T-helper 22 cell (primary cell): ENCODE data around the gene SASH1.

Source experiments
- DNase-seq: peaks from one replicate; pipeline ENCODE4 v3.0.0-alpha.2; 2020; ENCODE audit warnings: low read depth

Gene SASH1

DNA sequence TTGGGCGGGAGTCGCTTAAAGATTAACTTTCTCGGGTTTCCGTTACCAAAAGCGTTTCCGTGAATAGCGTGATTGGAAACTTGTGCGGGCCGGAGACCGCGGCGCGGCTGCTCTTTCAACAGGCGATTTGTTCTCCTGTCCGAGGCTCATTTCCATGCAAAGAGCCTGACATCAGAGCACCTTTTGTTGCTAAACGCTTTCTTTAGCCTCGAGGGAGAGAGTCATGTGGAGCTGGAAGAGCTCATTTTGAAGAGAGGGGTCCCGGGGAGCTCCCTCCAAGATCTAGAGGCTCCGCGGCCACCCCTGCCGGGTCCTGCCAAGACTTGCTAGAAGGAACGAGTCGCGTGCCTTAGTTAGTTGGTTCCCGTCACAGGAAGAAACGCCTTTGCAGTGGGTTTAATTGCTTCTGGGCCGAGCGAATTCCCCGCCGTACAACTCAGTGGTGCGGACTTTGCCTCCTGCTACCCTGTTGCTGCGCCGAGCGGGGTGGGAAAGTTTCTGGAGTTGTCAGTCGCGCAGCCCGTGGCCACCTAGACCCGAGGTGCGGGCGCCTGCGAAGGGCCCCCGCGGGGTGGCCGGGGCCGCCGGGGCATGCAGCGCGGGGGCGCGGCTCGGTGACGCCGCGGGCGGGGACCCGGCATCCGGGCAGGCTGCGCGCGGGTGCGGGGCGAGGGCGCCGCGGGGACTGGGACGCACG lies at the start of gene SASH1:
SASH1 (plus strand) TSS at position 489 of the 697 bp plus-strand sequence. CDS start 230 bp downstream, outside the sequence.
- no peak for DNase-seq

GRCh38 chr6:148293181-148293995 lies 49.2 kb upstream of the SASH1 start:
- no peak for DNase-seq

DNA sequence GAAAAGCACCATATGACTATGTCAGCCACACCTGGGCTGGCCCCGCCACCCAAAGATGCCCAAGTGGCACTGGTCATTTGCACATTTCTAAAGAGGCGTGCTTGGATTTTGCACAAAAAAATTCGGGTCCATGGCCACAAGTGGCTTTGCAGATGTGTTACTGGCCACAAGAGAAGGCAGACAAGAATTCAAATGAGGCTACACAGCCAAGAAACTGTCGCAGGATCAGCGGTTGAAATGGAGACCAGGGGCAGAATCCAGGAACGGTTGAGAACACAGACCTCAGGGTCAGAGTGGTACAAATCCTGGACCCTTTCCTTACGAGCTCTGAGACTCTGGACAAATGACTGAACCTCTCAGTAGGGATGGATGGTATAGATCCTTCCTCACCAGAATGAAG lies 48.6 kb upstream of the SASH1 start:
- DNase-seq, result no peak

- DNase-seq, result no peak
These were observed 47.3 kb upstream of the SASH1 start for GRCh38 chr6:148295261-148295887.

DNA sequence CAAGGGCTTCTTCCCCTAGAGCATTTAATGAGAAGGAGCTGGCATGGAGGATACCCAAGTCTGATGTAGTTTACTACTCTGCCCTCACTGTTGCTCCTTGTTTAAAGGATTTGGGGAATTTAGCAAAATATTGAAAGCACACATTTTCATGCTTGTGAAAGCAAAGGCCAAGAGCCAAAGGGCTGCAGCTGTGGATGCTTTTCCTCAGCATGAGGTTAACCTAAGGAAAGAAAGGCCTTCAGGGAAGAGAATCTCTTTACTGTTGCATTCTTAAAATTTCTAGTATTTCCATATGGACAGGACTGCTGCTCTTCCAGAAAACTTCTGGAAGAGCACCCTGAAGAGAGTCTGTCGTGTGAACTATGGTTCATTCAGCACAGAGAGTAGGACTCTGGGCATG lies 45.9 kb upstream of the SASH1 start:
- DNase-seq, result no peak

DNA sequence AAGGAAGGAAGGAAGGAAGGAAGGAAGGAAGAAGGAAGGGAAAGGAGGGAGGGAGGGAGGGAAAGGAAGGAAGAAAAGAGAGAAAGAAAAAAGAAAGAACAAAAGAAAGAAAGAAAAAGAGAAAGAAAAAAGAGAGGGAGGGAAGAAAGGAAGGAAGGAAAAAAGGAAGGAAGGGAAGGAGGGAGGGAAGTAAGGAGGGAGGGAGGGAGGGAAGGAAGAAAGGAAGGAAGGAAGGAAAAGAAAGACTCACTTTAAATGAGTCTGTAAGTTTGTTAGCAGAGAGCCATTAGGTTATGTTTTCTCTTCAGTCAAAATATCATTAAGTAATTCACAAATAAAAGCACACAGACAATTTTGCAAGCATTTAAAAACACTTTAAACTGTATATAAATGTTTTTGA lies 44.0 kb upstream of the SASH1 start:
- no peak for DNase-seq

GRCh38 chr6:148303616-148304015 lies 39.0 kb upstream of the SASH1 start:
- no peak for DNase-seq

DNA sequence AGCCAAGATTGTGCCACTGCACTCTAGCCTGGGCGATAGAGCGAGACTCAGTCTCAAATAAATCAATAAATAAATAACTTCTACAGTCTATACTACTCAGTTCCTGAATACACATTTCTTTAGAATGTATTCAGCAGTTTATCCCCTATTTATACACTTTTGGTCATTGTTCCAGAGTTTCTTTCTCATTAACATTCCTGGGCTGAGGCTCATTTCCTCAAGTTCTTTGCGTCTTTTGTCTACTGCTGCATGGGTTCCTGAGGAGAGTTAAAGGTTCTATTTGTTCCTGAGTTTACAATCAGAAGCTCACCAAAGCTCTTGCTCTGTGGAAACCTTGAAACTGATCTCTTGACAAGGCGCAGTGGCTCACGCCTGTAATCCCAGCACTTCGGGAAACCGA lies 37.7 kb upstream of the SASH1 start:
- DNase-seq, result no peak

GRCh38 chr6:148306286-148306685 lies 36.4 kb upstream of the SASH1 start:
- no peak for DNase-seq

GRCh38 chr6:148307405-148307804 lies 35.2 kb upstream of the SASH1 start:
- DNase-seq, result no peak

DNA sequence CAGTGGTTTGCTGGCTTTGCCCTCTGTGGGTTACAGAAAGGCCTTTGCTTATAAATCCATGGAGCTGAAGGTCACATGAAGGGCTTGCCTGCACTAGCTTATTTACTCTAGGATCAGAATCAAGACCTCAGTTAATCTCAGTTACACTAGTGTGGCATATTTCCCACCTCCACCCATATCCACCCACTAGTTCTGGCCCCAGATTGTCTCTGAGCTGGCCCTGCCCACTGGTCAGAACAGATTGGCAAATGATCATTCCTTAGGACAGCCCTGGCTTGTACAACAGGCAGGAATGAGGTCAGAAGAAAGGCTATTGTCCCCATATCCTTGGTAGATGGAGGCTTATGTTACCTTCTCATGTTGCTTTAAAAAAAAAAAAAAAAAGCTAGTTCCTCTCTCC lies 33.3 kb upstream of the SASH1 start:
- no peak for DNase-seq

GRCh38 chr6:148311966-148312669 lies 30.5 kb upstream of the SASH1 start:
- DNase-seq, result no peak

- DNase-seq, result no peak
These were observed 29.1 kb upstream of the SASH1 start for GRCh38 chr6:148313488-148313887.

DNA sequence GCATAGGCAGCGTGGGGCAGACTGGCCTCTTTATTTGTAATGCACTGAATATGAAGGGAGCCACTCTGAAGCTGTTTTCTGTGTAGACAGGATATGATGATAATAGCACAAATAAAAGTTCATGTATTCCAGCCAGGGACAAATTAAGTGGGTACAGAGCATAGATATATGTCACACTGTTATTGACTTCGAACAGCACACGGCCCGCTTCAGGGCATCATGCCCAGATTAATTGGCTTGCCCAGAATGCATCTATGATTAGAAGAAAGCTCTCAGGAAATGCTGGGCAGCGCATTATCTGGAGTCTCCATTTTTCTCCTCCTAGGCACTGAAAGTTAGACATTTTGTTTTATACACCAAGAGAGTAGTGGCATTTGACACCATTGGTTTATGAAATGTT lies 26.3 kb upstream of the SASH1 start:
- DNase-seq, result no peak

GRCh38 chr6:148317051-148317450 lies 25.6 kb upstream of the SASH1 start:
- DNase-seq, result no peak

- DNase-seq, result no peak
These were observed 24.9 kb upstream of the SASH1 start for GRCh38 chr6:148317739-148318138.

- DNase-seq, result no peak
These were observed 19.9 kb upstream of the SASH1 start for GRCh38 chr6:148322704-148323103.

- DNase-seq, result no peak
These were observed 19.3 kb upstream of the SASH1 start for GRCh38 chr6:148323344-148323743.

DNA sequence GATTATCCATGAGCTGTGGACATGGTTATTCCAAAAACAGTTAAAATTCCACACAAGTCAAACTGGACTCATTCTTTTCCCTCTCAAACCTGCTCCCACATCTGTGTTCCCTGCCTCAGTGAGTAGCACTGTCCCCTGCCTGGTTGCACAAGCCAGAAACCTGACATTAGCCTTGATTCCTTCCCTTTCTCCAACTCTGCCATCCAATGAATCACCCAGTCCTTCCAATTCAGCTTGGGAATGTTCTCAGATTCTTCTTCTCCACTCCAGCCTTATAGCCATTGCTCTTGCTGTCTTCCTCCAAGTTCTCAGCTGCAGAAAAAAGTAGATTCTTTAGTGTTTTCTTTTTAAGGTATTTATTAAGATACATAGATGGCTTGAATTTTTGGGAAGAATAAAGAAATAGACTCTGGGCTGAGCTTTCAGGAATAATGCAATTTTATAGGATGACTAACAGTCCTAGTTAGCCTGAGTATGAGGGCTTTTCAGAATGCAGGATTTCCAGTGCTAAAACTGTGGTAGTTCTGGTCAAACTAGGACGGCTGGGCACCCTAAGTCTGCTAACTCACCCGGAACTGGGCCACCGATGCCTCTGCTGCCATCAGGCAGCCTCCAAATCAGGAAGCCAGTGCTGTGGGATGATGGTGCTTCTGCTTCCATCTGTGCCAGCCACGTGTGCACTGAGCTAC lies 18.2 kb upstream of the SASH1 start:
- DNase-seq, result no peak

DNA sequence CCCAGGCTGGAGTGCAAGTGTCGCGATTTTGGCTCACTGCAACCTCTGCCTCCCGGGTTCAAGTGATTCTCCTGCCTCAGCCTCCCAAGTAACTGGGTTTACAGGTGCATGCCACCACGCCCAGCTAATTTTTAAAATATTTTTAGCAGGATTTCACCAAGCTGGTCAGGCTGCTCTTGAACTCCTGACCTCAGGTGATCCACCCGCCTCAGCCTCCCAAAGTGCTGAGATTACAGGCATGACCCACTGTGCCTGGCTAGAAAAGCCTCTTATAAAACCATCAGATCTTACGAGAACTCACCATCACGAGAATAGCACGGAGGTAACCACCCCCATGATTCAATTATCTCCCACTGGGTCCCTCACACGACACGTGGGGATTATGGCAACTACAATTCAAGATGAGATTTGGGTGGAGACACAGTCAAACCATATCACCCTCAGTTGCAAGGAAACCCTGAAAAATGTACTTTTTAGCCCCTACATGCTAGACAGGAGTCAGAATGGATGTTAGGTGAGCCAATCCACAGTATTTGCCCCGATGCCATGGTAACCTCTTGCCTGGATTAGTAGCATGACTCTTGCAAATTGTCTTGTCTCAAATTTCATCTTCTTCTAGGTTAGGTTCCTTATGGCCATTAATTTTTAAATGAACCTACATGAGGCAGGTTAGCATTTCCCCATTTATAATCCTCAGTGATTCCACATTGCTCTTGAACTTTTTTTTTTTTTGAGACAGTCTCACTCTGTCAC lies 17.1 kb upstream of the SASH1 start:
- no peak for DNase-seq

GRCh38 chr6:148328876-148329555 lies 13.6 kb upstream of the SASH1 start:
- no peak for DNase-seq
